ENCODE results near the gene APBB3. TPM values are rescaled to one million over a fixed set of nuclear protein-coding genes. Genes with fewer than 3 reads are reported as not detected.
A peak's percentile ranks its signal among the peaks of the same experiment; 100 is the strongest.

APBB3 gene
- total RNA-seq, 1 donor from 2014 or later = 16.7 TPM

DNA sequence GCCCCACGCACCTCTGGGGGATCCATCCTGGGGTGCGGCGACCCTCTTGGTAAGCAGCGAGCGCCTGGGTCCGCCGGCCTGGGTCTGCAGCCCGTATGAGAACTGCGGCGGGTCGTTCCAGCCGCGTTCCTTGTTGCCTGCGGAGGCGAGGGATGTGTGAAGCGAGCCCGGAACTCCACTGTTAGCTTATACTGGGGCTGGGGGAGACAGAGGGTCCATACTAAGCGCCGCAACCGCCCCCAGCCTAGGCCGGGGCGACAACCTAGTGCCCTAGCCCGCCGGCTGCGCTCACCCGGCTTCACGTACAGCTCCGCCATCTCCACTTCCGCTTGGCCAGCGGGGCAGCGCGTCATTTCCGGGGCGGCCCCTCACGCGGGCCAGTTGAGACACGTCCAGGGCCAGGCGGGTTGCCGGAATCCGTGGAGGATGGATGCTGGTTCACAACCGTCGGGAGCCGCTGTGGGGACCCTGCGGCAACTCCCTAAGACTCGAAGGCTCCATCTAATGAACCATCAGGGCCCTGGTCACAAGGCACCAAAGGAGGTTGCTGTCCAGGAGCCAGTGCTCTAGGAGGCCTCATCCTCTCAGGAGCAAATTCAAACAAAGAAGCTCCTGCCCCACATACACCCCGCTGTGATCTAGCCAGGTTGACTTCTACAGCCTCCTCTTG, 7.1 kb downstream of the APBB3 start, which contains the start of gene SRA1:
TSS of gene SRA1 (minus strand) at position 338 of the 670 bp plus-strand sequence. CDS start at position 317, 21 bp downstream.
- DNase-seq (ENCODE audit: extremely low spot score in 2 of 2) = no peak
- H3K27me3 ChIP-seq = no peaks in the 10 kb centered on the region
- H3K4me1 ChIP-seq = peaks cover 35% of the 10 kb centered on the region
- peak within 1 kb of the TSS; percentile 79 for H3K27ac ChIP-seq
- H3K36me3 ChIP-seq = peaks cover 0 to 12% of the 10 kb centered on the region in 2 donors
- intact Hi-C loops (cut with DNase I) = no loop called here
- H3K4me3 ChIP-seq = peak within 1 kb of the TSS; percentile 74 to 83
- no peaks in the 10 kb centered on the region for H3K9me3 ChIP-seq
- TF ChIP-seq POLR2AphosphoS5 (IDR thresholded peaks at IDR 0.05; ENCODE audit: insufficient read depth in 1 of 2, low read depth in 1 of 2) (peak; percentile 97 to 98), POLR2A (IDR thresholded peaks at IDR 0.05) (peak; percentile 47 to 85), CTCF (IDR thresholded peaks at IDR 0.05) (no peak)

GRCh38 chr5:140556438-140556837, 8.0 kb downstream of the APBB3 start:
- intact Hi-C loops (cut with DNase I) = no loop called here
- DNase-seq (ENCODE audit: extremely low spot score in 2 of 2) = no peak
- Histone ChIP-seq H3K27me3 (no peaks in the 10 kb centered on the region), H3K9me3 (no peaks in the 10 kb centered on the region), H3K27ac (no peak overlapping the region), H3K4me3 (peak overlapping the region; percentile 74 to 83), H3K4me1 (peaks cover 30% of the 10 kb centered on the region), H3K36me3 (peaks cover 0 to 19% of the 10 kb centered on the region in 2 donors)
- no peak for TF ChIP-seq POLR2A (IDR thresholded peaks at IDR 0.05)
- no peak for TF ChIP-seq CTCF (IDR thresholded peaks at IDR 0.05)
- no peak for TF ChIP-seq POLR2AphosphoS5 (IDR thresholded peaks at IDR 0.05; ENCODE audit: insufficient read depth in 1 of 2, low read depth in 1 of 2)

GRCh38 chr5:140555747-140556312, 8.6 kb downstream of the APBB3 start:
- Histone ChIP-seq H3K9me3 (no peaks in the 10 kb centered on the region), H3K27ac (no peak overlapping the region), H3K36me3 (peaks cover 0 to 23% of the 10 kb centered on the region in 2 donors), H3K4me3 (peak overlapping the region; percentile 0 to 74), H3K4me1 (peaks cover 30% of the 10 kb centered on the region), H3K27me3 (no peaks in the 10 kb centered on the region)
- no peak for DNase-seq (ENCODE audit: extremely low spot score in 2 of 2)
- TF ChIP-seq CTCF (IDR thresholded peaks at IDR 0.05) (no peak), POLR2AphosphoS5 (IDR thresholded peaks at IDR 0.05; ENCODE audit: insufficient read depth in 1 of 2, low read depth in 1 of 2) (no peak), POLR2A (IDR thresholded peaks at IDR 0.05) (no peak)
- intact Hi-C loops (cut with DNase I) = no loop called here

DNA sequence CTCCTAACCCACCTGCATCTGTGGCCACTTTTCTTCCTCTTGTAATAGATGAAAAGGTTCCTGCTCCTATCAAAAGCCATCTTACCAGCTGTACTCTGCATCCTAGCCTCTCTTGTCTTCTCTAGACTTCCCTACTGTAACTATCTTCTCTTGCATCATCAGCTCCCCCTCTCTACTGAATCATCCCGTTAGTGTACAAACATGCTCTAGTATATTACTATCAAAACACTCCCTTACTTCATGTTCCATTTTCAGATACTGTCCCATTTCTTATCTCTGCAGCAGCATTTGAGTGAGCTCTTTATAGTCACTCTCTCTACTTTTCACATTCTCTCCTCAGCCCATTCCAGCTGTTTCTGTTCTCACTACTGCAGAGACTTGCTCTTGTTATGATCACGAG, 9.9 kb downstream of the APBB3 start:
- H3K27me3 ChIP-seq = no peaks in the 10 kb centered on the region
- no peak overlapping the region for H3K27ac ChIP-seq
- no peak overlapping the region for H3K4me3 ChIP-seq
- H3K4me1 ChIP-seq = peaks cover 39% of the 10 kb centered on the region
- peaks cover 0 to 26% of the 10 kb centered on the region in 2 donors for H3K36me3 ChIP-seq
- DNase-seq (ENCODE audit: extremely low spot score in 2 of 2) = no peak
- intact Hi-C loops (cut with DNase I) = no loop called here
- no peaks in the 10 kb centered on the region for H3K9me3 ChIP-seq
- TF ChIP-seq CTCF (IDR thresholded peaks at IDR 0.05) = no peak
- no peak for TF ChIP-seq POLR2A (IDR thresholded peaks at IDR 0.05)
- no peak for TF ChIP-seq POLR2AphosphoS5 (IDR thresholded peaks at IDR 0.05; ENCODE audit: insufficient read depth in 1 of 2, low read depth in 1 of 2)

GRCh38 chr5:140553657-140554056, 10.7 kb downstream of the APBB3 start:
- no peak overlapping the region for H3K27ac ChIP-seq
- no peaks in the 10 kb centered on the region for H3K27me3 ChIP-seq
- intact Hi-C loops (cut with DNase I) = no loop called here
- DNase-seq (ENCODE audit: extremely low spot score in 2 of 2) = no peak
- peaks cover 0 to 26% of the 10 kb centered on the region in 2 donors for H3K36me3 ChIP-seq
- peaks cover 47% of the 10 kb centered on the region for H3K4me1 ChIP-seq
- no peak overlapping the region for H3K4me3 ChIP-seq
- no peaks in the 10 kb centered on the region for H3K9me3 ChIP-seq
- TF ChIP-seq POLR2A (IDR thresholded peaks at IDR 0.05) = no peak
- TF ChIP-seq CTCF (IDR thresholded peaks at IDR 0.05) = no peak
- TF ChIP-seq POLR2AphosphoS5 (IDR thresholded peaks at IDR 0.05; ENCODE audit: insufficient read depth in 1 of 2, low read depth in 1 of 2) = no peak

Data from vagina (tissue), 2 donors.